ENCODE results near the gene HMG20B.
A peak's percentile ranks its signal among the peaks of the same experiment; 100 is the strongest.

HMG20B gene

DNA sequence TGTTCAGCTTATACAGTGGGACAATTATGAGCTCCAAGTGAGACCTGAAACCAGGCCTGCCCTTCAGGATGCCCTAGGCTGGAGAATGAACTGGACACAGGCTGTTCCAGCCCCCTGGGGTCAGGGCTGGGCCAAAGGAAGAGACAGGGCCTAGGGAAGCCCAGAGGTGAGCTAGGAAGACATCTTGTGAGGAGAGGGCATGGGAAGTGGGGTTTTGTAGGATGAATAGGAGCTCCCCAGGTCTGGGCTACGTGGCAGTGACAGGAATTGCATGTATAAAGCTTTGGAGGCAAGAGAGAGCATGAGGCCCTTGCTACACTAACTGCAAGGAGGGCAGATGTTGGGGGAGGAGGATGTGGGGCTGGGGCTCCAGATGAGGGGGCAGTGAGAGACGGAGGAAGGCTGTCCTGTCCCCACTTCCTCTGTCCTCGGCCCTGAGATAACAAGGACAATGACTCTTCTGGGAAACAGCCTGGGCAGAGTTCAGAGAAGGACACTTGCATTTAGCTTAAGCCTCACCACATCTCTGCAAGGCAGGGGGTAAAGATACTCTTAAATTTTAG, 35.4 kb downstream of the HMG20B start:
- DNase-seq (ENCODE audit: low read depth), result no peak

DNA sequence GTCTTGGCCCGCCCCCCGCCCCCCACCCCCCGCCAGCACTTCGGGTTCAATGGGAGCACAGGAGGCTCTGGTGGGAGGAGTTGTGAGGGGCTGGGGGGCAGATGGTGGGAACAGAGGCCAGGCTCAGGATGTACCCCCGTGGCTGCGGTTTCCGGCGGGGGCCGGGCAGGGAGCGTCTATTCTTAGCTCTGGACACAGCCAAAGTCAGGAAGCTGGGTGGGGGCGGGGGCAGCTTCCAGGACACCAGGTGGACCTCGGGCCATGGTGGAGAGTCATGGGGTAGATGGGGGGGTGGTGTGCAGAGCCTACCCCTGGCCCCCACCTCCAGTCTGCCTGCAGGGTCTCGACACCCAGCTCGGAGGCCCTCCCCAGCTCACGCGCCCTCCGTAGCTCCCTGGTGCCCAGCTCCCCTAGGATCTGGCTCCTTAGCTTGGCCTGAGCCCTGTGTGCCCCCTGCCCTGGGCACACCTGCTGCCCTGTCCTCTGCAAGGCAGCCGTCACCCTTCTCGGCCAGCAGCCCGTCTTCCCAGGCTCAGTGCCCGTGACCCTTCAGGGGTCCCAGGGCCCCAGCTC, 36.1 kb downstream of the HMG20B start:
- DNase-seq (ENCODE audit: low read depth), result no peak

DNA sequence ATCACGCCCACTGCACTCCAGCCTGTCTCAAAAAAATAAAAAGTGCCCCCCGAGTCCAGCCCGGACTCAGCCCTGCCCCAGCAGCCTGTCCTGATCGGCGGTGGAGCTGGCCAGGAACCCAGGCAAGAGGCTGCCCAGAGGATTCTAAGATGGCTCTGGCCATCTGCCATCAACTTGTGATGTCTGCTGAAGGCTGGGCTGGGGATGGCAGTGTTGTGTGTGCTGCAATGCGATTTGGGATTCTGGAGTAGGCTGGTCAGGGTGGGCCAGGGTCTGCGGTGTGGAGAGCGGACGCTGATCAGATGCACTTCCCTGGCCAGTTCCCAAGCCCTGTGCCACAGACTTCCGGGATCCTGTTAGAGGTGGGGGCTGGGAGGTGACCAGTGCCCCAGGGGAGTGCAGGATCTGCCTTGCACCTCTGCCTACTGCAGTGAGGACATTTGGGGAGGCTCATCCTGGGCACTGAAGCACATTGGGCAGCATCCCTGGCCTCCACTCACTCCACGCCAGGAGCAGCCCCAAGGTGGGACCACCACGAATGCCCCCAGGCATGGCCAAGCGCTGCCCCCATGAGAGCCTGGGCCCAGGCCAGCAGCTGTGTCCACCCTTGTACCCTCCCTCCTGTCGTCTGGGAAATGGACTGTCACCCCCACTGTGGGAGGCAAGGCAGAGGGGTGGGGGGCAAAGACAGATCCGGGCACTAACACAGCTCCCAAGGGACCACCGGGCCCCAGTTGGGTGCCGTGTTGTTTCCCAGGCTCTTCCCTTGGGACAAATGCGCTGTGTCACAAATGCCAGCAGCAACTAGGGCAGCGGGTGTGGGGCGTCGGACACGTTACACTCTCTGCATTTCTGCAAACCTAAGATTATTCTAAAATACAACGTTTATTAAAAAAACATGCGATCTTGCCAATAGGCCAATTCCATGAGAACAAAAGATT, 37.3 kb downstream of the HMG20B start:
- no peak for DNase-seq (ENCODE audit: low read depth)

DNA sequence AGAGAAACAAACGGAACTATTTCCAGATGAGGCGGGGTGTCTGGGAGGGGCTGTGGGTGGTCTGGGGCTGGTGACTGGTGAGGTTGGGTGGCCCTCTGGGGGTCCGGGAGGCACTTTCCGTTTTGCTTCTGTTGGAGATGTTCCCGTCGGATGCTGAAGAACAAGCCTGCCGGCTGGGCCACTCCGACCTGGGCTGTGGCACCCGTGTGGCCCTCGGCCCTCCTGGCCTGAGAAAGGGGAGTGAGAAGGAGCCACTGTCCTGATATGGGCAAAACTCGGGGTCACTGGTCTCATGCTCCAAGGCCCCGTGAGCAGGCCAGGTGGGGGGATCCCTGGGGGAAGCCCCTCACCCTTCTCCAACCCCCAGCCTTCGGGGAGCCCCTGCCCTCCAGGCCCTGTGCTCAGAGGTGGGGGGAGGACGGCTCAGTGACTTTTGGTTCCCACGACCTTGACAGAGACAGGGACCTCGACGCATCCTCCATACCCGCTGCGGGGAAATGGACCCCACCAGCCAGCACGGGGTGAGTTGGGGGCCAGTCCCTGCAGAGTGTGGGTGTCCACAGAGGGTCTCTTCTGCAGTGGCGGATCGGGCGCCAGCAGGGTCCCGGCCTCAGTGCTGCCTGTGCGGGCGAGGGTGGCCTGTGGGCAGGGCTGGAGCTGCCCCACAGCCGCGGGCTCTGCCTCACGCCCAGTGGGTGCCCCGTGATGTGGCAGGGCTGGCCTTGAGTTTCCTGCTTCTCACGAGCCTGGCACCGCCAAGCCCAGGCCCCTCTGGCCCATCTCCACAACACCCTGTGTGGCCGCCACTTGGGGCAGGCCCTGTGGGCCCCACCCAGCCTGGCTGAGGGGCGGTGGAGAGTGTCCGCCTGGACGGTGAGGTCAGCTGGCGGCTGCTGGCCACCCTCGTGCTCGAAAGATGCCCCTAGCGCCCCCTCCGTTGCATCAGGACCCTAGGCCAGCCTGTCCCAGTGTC, 38.3 kb downstream of the HMG20B start:
- no peak for DNase-seq (ENCODE audit: low read depth)

DNA sequence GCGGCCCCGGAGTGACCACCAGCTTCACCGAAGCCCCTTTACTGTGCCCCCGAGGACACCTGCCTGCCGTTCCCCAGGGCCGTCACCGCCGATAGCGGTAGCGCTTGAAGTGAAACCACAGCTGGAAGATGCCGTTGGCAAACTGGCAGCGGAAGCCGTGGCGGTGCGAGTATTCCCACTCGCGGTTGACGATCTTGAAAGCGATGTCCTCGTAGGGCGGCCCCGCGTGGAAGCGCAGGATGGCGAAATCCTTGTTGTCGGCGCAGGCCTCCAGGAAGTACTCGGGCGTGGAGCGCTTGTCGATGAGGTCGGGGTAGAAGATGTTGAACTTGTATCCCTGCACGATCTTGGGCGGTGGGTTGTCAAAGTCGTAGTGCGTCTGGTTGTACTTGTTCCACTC, 39.1 kb downstream of the HMG20B start:
- no peak for DNase-seq (ENCODE audit: low read depth)

DNA sequence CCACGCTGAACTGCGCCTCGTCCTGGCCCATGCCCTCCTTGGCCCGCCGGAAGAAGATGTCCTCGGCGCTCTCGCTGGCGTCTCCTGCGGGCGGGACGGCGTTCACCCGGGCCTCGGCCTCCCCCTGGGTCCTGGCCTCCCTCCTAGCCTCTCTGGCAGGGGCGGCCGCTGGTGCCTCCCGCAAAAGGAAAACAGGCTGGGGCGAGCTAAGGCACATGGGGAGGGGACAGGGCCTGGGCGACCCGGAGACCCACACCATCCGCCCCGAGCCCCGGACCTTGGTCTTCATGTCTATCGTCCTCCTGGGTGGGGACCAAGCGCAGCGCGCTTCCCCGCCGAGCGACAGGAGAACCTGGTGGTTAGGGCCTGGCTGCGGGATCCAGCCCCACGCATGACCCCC, 39.6 kb downstream of the HMG20B start:
- DNase-seq (ENCODE audit: low read depth), result no peak

DNA sequence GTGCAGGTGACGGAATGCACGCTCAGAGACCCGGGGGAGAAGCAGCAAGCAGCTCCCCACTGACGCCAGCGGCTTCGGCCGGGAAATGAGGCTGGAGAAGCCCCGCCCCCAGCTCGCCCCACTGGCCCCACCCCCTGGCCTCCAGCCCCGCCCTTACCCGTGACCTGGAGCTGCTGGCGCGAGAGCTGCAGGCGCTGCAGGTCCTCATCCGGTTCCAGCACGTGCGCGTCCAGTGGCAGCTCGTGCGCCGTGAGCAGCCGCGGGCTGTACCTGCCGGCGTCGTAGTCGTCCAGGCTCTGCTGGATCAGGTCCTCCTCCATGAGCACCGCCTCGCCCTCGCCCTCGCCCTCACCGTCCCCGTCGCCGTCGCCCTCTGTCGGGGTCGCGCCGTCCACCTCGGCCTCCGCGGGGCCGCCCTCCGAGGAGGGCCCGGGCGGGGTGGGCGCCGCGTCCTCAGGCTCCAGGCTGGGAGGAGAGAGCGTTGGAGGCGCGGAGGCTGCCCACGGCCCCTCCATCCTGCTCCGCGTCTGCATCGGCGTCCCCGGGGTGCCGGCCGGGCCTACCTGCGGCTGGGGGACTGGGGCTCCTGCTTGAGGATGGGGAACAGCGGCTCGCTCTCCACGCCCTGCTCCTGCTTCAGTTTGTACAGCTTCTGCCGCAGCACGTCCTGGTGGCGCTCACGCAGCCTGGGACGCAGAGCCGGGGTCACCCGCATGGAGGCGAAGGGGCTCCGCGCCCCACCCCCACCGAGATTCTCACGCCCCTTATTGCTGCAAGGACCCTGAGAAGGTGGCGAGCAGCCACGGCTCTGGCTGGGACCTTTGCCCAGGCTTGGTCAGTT, 40.4 kb downstream of the HMG20B start:
- DNase-seq (ENCODE audit: low read depth), result no peak

DNA sequence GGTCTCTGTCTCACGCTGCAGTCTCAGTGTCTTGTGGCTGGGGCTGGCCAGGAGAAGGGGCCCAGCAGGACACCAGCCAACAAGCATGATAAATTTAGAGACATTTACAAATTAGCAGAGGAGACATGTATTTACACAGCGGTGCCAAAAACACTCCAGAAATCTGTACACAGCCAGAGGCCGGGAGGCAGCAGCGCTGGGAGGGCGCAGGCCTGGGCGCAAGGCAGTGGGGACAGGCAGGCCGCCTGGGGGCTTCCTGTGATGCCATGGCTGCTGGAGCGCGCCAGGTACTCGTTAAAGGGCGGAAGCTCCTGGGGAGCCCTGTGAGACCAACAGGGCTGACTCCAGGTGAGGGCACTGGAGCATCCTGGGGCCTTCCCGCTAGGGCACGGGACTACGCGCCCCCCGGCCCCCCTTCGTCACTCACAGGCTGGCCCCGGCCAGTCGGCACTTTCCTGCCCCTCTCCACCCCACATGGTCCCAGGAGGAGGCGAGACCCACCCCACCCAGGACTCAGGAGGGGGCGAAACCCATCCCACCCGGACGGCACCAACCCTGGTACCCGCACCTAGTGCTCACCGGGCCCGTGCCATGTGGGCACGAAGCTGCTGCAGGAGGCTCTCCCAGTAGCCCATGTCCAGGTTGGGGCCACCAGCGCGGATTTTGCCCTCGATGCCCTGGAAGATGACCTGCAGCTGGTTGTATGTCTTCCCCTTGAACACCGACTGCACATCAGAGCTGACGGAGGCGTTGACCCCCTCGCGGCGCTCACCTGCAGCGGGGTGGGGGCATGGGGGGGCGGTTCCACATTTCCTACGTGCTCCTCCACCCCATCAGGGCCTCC, 41.3 kb downstream of the HMG20B start:
- DNase-seq (ENCODE audit: low read depth), result no peak

DNA sequence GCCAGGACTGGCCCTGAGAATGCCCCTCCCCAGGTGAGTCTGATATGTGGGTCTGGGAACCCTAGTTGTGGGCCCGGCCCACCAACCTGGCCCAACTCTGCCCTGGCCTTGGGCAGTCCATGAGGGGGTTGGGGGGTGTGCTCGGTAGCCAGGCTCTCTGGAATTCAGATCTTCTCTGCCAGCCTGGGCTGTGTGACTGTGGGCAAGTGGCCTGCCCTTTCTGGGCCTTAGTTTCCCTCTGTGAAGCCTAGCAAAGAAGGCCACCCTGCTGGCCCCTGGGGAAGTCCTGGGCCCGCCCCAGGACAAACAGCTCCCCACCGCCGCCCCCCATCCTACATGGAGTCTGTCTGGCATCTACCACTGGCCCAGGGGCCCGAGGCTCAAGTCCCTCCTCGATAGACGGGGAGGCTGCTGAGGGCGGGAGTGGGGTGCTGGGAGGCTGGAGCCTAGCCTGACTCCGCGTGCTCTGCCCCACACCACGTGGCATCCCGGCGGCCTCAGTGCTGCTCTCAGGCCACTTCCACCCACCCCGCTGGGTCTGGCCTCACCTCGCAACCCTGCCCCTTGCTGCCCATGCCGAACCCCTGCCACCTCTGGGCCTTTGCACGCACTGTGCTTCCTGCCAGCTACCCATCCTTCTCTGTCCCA, 42.2 kb downstream of the HMG20B start:
- DNase-seq (ENCODE audit: low read depth), result no peak

DNA sequence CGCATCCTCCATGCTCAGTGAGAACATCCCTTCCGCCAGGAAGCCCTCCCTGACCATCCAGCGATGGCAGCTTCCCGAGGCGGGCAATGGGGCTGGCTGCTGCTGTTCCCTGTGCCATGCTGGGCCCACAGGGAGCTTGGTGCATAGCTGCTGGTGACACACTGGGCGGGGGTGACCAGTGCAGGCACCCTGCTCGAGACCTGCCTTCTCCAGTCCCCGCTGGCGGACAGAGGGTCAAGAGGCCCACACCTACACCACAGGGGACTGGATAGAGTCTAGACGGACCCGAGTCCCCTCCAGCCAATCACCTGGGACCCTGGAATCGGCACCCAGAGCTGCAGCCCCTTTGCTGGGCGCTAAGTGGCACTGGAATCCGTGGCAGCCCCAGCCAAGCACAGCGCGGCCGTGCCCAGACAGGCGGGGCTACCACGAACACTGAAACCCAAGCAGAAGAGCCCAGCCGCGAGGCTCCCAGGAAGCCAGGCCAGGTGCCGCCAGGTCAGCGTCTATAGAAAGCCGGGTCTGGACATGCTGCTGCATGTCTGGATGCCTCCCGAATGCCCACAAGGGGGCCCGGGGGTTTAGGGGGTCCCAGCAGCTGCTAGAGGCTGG, 42.9 kb downstream of the HMG20B start:
- DNase-seq (ENCODE audit: low read depth), result no peak

DNA sequence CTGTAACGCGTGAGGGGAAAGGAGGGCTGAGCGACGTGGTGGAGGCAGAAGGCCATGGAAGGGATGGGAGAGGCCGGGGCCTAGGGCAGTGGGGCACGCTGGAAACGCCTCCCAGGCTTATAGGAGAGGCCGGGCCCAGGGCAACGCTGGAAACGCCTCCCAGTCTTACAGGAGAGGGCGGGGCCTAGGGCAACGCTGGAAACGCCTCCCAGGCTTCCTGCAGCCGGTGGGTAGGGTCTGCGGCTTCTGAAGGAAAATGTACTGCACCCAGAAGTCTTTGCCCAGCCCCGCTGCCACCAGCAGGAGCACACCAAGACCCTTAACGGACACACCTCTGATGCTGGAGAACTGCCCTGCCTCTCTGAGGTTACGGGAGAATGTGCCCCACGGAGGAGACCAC, 44.7 kb downstream of the HMG20B start:
- DNase-seq (ENCODE audit: low read depth), result no peak

DNA sequence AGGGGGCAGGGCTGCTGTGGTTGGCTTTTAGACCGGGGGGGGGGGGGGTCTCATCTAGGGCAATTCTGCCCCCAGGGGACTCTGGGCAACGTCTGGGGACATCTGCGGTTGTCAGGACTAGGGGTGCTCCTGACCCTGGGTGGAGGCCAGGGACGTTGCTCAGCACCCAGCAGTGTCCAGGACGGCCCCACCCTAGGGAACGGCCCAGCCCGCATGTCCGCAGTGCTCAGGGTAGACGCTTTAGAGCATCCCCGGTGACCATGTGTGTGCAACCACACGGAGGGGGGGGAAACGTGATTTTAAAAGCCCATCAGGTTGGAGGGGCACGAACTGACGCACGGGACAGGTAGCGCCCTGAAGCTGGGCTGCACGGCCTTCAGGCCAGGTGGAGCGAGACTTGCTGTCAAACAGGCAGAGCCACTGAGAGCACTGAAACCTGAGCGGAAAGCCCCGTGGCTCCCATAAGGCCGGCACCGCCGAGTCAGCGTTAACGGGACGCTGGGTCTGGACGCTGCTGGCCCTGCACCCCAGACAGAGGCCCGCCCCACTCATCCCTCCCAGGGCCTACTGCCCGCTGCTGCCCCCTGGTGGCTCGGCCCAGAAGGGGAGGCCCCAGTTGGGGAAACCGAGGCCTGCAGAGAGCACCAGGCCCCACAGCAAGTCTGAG, 45.5 kb downstream of the HMG20B start:
- peak; percentile 45 for DNase-seq (ENCODE audit: low read depth)

DNA sequence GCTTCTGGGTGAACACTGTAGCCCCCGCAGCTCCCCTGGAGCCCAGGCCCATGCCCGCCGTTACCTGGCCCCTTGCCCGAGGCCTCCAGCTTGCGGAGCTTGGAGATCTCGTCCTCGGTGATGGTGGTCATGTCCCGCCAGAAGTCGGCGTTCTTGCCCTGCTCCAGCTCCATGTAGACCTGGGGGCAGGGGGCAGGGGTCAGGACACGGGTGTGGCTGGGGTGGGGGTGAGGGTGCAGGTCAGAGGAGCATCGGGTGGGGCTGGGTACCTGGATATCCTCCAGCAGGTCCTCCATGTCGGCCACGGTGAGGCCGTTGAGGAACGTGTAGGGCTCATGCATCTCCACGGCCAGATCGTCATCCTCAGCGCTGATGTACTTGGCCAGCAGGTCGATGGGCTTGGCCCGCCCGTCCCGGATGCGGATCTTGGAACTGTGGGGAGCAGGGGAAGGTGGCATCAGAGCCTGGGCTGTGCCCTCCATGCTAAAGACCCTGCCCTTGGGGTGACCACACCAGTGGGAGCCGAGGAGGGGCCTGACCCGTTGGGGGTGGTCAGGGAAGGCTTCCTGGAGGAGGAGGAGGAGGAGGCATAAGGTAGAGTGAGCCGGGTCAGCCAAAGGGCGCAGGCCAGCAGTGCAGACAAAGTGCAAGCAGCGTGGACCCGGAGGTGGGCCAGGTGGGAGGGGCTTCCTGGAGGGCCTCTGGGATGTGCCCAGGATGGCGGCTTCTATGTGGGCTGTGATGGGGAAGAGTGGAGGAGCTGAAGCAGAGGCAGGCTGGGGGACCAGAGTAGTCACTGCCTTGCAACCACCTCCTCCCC, 46.3 kb downstream of the HMG20B start:
- DNase-seq (ENCODE audit: low read depth), result no peak

DNA sequence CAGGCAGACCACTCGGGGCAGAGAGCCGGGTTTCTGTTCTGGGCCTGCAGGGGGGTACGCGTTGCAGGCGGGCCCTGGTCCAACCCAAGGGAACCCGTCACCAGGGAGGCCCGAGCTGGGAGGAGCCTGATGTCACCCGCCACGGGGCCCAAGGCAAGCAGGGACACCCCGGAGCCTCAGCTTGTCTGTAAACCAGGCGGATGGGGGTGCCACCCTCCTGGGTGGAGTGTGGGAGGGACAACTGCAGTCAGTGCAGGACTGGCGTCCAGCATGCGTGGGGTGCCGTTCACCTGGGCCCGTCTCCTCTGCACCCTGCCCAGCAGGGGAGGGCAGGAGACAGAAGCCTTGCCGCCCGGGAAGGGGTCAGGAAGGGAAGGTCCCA, 46.9 kb downstream of the HMG20B start:
- no peak for DNase-seq (ENCODE audit: low read depth)

DNA sequence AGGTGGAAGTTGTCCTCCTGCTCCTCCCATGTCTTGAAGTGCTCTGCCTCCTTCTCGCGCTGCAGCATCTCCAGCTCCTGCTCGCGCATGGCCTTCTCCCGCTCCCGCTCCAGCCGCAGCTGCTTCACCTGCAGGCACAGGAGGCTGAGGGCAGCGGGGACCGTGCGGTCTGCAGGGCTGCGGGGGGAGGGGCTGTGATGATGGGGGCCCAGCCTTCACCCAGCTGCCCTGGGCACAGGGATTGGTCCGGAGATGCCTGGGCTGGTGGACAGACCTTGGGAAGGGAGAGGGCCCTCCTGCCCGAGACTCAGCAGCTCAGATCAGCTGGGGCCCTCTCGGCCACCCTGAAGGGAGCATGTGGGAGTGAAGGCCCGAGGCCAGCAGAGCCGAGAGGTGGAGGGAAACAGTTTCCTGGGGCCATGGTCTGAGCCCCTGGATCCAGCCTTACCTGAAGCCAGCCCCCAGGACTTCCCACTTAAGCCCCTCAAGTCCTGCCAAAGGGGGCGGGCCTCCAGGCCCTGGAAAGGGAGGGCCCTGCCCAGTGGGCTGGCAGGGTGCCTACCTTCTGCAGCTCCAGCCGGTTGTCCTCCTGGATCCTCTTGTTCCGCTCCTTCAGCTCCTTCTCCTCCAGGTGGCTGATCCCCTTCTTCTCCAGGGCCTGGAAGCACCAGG, 47.5 kb downstream of the HMG20B start:
- DNase-seq (ENCODE audit: low read depth), result no peak

DNA sequence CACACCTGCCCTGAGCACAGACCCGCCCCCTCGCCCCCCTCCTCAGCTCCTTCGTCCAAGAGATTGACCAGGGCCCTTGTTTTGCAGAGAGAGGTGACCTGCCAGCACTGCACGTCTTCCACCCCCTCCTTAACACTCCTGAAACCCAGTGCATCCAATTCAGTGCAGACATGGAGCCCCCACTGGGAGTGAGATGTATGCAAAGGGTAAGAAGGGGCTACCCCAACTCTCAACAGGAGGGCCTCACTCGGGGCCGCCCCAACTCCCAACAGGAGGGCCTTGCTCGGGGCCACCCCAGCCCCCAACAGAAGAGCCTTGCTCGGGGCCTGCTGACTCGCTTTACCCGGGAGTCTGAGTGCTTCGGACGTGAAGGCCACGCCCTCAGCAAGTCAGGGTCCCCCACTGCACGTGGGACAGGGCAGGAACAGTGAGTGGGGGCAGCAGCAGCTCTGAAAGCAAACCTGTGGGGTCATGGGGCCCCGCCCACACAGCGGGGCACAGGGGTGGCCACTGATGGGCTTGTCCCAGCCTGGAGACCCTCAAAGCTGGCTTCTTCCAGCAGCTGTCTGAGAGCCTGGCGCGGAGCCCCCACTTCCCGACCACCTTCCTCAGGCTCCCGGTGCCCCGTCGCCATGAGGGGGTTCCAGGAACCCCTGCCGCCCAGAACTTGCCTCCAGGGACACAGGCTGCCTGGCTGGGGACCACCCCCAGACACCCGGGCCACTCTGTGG, 48.2 kb downstream of the HMG20B start:
- DNase-seq (ENCODE audit: low read depth), result no peak

DNA sequence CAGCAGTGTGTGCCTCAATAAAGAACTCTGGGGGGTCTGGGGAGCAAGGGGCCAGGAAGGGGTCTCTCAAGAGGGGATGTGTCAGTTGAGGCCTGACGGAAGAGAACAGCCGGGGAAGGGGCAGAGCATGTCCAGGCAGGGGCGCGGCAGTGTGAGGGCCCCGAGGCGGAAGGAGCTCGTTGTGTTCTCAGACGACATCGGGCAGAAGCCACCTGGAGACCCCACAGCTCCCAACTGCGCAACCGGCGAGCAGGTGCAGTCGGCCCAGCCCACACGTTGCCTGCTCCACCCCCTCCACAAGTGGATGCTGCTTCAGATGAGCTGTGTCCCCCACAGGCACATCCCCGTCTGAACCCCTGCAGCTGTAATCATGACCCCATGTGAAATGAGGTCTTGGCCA, 48.9 kb downstream of the HMG20B start:
- no peak for DNase-seq (ENCODE audit: low read depth)
